Aorta (tissue), 5 donors: Measurements from ENCODE around the gene GNAL. TPM values are rescaled to one million over a fixed set of nuclear protein-coding genes. Genes with fewer than 3 reads are reported as not detected.

Source experiments
- ATAC-seq: fragments of 200-7000 bp; cut with Tn5 transposase; one replicate; pipeline ENCODE4 v1.9.1; 2022; ENCODE audit warnings: moderate library complexity; ENCODE audit not compliant: low FRiP score
- DNase-seq, 2 donors: peaks; one replicate each; pipeline ENCODE4 v3.0.0-alpha.2; 2020
- H3K27ac ChIP-seq, 2 donors: one replicate each; pipeline ENCODE4 v1.5.1; 2013; ENCODE audit warnings: low read length in 2 of 2, mild to moderate bottlenecking in 2 of 2, moderate library complexity in 2 of 2, control low read depth in 1 of 2, inconsistent platforms in 1 of 2, low read depth in 1 of 2
- H3K27me3 ChIP-seq, 2 donors: one replicate each; pipeline ENCODE4 v1.6.1; 2013; ENCODE audit warnings: control low read depth in 1 of 2, low read length in 1 of 2, mild to moderate bottlenecking in 1 of 2, moderate library complexity in 1 of 2; ENCODE audit not compliant: insufficient read depth in 2 of 2, control insufficient read depth in 1 of 2
- H3K36me3 ChIP-seq, 2 donors: one replicate each; pipeline ENCODE4 v1.6.1; 2013; ENCODE audit warnings: control low read depth in 1 of 2, low read length in 1 of 2, mild to moderate bottlenecking in 1 of 2; ENCODE audit not compliant: insufficient read depth in 2 of 2, control insufficient read depth in 1 of 2
- H3K4me1 ChIP-seq, 2 donors: one replicate each; pipeline ENCODE4 v1.6.1; 2013; ENCODE audit warnings: low read length in 2 of 2, control low read depth in 1 of 2, mild to moderate bottlenecking in 1 of 2, moderate library complexity in 1 of 2; ENCODE audit not compliant: insufficient read depth in 2 of 2, control insufficient read depth in 1 of 2
- H3K4me3 ChIP-seq, 2 donors: one replicate each; pipeline ENCODE4 v1.5.1; 2013; ENCODE audit warnings: low read length in 2 of 2, control low read depth in 1 of 2, mild to moderate bottlenecking in 1 of 2
- H3K9me3 ChIP-seq: one replicate; pipeline ENCODE4 v1.6.1; 2013; ENCODE audit warnings: mild to moderate bottlenecking, low read length; ENCODE audit not compliant: control insufficient read depth
- WGBS, 2 donors: extraction: QIAGEN DNeasy Blood & Tissue Kit; methylation state at CpG; one replicate each; pipeline ENCODE4 v1.1.7; 2013; 5-methylcytosine and 5-hydroxymethylcytosine counted together
- intact Hi-C, 2 donors: fragments of 100-400 bp; cut with DNase I; formaldehyde crosslinking; loops; one replicate each; pipeline versions ENCODE4 v1.14.2 to v1.15.0; 2022
- polyA plus RNA-seq, 2 donors: library from polyadenylated mRNA; stranded (reverse); fragments of 200-250 nt; gene quantifications; one replicate each; pipeline ENCODE4 v1.2.3, GENCODE V29; 2013
- total RNA-seq, 2 donors: library from RNA; stranded (reverse); fragmentation: NEBNext Ultra II Directional; extraction: Animal tissue kit (Norgen Biotek cat#: 25700); gene quantifications; one replicate each; pipeline ENCODE4 v1.2.1, GENCODE V29; 2021
- donor health status: healthy with polysubstance abuse.
- donor health status: Bipolar disorder and iron deficiency.
- donor health status: DM: no; HTN: no; CAD: no.
- donor health status: DM: no; HTN: no; CAD: no.
- donor health status: DM: yes; HTN: yes; CAD: no.

GNAL gene
- total and polyA plus RNA-seq, 4 donors = 2.0 to 15.5 (median 7.3) TPM

DNA sequence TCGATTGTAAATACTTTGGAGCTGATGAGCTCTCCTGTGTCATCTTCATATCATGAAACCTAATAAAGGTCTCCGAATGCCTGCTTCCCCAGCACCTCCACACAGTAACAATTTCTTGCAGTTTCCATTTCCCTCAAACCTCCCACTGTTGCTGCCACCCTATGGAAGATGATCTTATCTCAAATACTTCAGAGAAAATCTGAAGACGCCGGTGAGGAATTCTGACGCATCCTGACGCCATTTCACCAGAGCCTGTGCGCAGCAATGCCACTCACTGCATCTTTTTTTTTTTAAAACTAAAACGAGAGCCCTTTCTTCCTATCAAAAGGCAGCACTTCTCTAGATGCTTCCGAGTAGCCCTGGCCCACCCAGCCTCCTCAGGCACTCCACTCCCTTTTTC is 31.9 kb upstream of the GNAL start:
- Histone ChIP-seq H3K9me3 (no peaks in the 10 kb centered on the region), H3K27me3 (no peaks in the 10 kb centered on the region), H3K36me3 (no peaks in the 10 kb centered on the region), H3K4me3 (no peak overlapping the region), H3K27ac (no peak overlapping the region), H3K4me1 (no peaks in the 10 kb centered on the region)
- 81 to 86% methylated on average over 9 of the region's 9 CpGs for WGBS, 2 donors
- DNase-seq = no peak
- ATAC-seq = no peak
- intact Hi-C loops = loop anchor here in 1 of 2 donors (10.0 kb wide), 4 partner anchors 78 to 378 kb away; partner anchors contain the start of gene CHMP1B

DNA sequence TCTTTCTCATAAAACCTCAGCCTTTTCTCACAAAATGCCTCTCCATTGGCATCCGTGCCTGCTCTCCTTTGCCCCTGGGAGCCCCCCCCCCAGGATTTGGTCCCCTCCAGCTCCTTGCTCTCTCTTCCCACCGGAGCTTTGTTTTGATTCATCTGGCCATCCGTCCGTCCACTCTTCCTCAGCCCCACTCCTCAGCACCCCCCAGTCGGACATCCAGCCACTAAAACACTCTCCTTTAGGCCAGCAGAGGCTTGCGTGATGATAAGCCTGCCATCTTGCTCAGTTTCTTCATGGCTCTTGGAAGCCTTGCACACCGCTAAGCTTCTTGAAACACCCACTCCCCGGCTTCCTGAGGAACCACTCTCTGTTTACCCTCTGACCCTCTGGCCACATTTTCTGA is 31.5 kb upstream of the GNAL start:
- intact Hi-C loops = loop anchor here in 1 of 2 donors (10.0 kb wide), 4 partner anchors 77 to 377 kb away; partner anchors contain the start of gene CHMP1B

DNA sequence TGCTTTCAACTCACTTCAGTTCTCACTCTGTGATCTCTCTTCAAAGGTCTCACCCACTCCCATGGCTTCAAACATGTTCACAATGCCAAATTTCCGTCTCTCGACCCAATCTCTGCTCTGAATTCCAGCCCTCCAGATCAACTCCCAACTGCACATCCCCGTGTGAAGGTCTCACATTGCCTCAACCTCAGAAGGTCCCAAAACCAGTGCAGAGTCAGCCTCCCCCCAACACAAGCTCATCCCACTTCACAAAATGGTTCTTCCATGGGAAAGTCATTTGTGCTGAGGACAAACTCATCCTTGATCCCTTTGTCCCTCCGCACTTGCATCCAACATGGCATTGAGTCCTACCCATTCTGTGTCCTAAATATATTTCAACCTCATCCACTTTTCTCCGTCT is 31.0 kb upstream of the GNAL start:
- Histone ChIP-seq H3K27ac (no peak overlapping the region), H3K27me3 (no peaks in the 10 kb centered on the region)
- 82 to 83% methylated on average over 5 of the region's 5 CpGs for WGBS, 2 donors

More for the DNA sequence above, 31.5 kb upstream of the GNAL start:
- Histone ChIP-seq H3K36me3 (no peaks in the 10 kb centered on the region), H3K4me3 (no peak overlapping the region), H3K27ac (no peak overlapping the region), H3K4me1 (no peaks in the 10 kb centered on the region), H3K27me3 (no peaks in the 10 kb centered on the region), H3K9me3 (no peaks in the 10 kb centered on the region)
- WGBS, 2 donors = 74 to 83% methylated on average over 8 of the region's 8 CpGs
- no peak for DNase-seq
- ATAC-seq = no peak

DNA sequence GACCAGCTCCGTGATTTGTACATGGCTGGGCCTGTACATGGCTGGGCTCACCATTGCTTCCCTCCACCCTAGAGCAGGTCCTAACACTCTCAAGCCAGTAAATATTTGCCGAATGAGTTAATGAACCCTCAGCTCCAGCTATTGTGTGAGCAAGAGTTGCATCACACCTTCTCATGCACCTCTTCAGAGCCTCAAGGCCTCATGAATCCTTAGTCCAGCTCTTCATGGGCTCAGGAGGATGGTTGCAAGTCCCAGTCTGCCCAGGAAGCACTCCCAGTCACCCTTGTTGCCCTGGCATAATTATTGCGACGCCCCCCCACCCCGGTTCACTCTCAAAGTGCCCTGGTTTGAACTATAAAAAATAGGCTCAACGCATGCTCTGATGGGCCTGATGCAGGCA is 30.1 kb upstream of the GNAL start:
- Histone ChIP-seq H3K4me3 (no peak overlapping the region), H3K36me3 (no peaks in the 10 kb centered on the region), H3K27me3 (no peaks in the 10 kb centered on the region), H3K27ac (no peak overlapping the region), H3K4me1 (no peaks in the 10 kb centered on the region), H3K9me3 (no peaks in the 10 kb centered on the region)
- no peak for ATAC-seq
- 93 to 96% methylated on average over 6 of the region's 6 CpGs for WGBS, 2 donors
- intact Hi-C loops = loop anchor here in 1 of 2 donors (10.0 kb wide), 4 partner anchors 76 to 376 kb away; partner anchors contain the start of gene CHMP1B
- no peak for DNase-seq

More for the DNA sequence above, 31.0 kb upstream of the GNAL start:
- Histone ChIP-seq H3K4me3 (no peak overlapping the region), H3K36me3 (no peaks in the 10 kb centered on the region), H3K9me3 (no peaks in the 10 kb centered on the region), H3K4me1 (no peaks in the 10 kb centered on the region)
- intact Hi-C loops = loop anchor here in 1 of 2 donors (10.0 kb wide), 4 partner anchors 77 to 377 kb away; partner anchors contain the start of gene CHMP1B
- DNase-seq = no peak
- ATAC-seq = no peak

DNA sequence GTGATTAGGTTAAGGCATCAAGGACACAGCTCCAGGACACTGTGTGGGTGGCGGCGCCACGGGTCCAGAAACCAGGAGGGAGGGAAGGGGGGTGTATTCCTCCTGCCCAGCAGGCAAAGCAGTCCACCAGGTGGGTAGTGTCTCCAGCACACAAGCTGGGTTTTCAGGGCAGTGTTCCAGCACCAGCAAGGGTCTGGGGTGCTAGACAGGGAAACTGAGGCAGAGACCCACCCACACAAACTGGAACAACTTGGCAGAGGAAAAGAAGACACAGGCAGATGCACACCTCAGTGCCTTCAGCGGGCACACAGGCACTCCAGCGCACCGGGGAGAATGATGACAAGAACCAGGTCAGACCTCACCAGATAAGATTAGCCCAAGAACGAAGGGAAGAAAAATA is 28.4 kb upstream of the GNAL start:
- Histone ChIP-seq H3K36me3 (no peaks in the 10 kb centered on the region), H3K4me3 (no peak overlapping the region), H3K4me1 (no peaks in the 10 kb centered on the region), H3K27ac (no peak overlapping the region), H3K9me3 (no peaks in the 10 kb centered on the region), H3K27me3 (no peaks in the 10 kb centered on the region)
- DNase-seq (no peak), ATAC-seq (no peak)
- WGBS, 2 donors = 78 to 87% methylated on average over 7 of the region's 7 CpGs
- intact Hi-C loops = no loop called here

DNA sequence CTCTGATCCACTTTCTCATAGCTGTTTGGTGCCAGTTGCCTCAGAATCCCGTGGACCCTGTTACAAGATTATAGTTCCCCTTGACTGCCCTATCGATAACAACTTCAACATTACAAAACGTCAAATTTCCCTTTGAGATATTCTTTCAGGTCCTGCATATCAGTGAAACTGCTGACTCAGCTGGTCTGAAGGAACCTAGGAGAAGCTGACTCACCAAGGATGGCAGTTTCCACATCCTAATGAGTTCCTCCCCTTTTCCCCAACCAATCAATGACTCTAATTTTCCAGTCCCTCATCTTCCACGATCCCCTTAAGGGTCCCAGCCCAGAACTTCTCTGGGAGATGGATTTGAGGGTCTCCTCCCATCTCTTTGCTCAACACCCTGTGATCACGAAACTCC is 27.6 kb upstream of the GNAL start:
- no peaks in the 10 kb centered on the region for H3K4me1 ChIP-seq
- no peaks in the 10 kb centered on the region for H3K27me3 ChIP-seq
- no peak for DNase-seq
- intact Hi-C loops = no loop called here
- no peaks in the 10 kb centered on the region for H3K36me3 ChIP-seq
- no peak overlapping the region for H3K27ac ChIP-seq
- H3K4me3 ChIP-seq = no peak overlapping the region
- 74 to 76% methylated on average over 5 of the region's 5 CpGs for whole genome bisulfite sequencing, 2 donors
- no peaks in the 10 kb centered on the region for H3K9me3 ChIP-seq
- ATAC-seq = no peak

DNA sequence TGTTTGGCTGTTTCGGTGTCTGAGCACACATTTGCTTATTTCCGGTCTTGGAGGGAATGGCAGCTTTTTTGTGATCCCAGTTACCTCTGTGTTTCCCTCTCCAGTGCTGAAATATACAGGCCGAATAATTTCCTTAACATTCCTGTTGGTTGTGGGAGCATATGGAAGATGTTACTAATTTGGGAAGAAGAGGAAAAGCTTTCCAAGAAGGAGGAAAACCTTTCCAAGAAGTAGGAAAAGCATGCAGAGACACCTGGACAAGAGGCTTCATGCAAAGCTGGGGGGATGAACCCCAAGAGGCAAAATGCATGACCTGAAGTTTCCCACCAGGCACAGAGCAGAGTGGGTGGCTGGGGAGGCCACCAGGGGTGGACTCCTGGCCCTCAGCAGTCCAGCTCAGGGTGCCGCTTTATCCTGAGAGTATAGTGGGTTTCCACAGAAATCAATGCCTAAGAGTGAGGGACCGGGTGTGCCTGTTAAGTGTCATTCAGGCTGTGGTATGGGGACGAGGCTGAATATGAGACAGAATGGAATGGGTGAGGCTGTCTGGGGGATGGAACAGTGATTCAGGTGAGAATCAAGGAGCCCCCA is 25.5 kb upstream of the GNAL start:
- no peak for ATAC-seq
- H3K27ac ChIP-seq = no peak overlapping the region

DNA sequence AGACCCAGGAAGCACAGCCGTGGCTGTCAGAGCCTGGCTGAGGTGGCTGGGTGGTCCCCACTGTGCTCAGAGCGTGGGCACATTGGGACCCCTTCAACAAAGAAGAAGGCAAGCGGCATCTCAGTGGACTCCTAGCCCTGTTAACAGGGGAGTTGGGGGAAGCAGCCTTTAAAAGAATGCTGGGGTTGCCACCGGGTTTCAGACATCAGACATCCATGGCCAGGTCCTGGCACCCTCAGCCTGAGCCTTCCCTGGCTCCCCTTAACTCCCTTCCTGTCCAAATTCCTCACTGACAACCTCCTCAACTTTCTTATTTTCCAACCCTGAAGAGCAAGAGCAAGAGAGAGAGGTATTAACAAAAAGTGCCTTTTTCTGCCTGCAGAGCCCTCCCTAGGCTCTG is 24.8 kb upstream of the GNAL start:
- Histone ChIP-seq H3K27ac (no peak overlapping the region), H3K9me3 (no peaks in the 10 kb centered on the region), H3K27me3 (no peaks in the 10 kb centered on the region), H3K4me1 (no peaks in the 10 kb centered on the region), H3K4me3 (no peak overlapping the region), H3K36me3 (no peaks in the 10 kb centered on the region)
- DNase-seq = no peak
- intact Hi-C loops = no loop called here
- 84 to 86% methylated on average over 4 of the region's 4 CpGs for WGBS, 2 donors
- no peak for ATAC-seq

More for the DNA sequence above, 25.5 kb upstream of the GNAL start:
- Histone ChIP-seq H3K4me1 (no peaks in the 10 kb centered on the region), H3K4me3 (no peak overlapping the region), H3K36me3 (no peaks in the 10 kb centered on the region), H3K27me3 (no peaks in the 10 kb centered on the region), H3K9me3 (no peaks in the 10 kb centered on the region)
- 79% methylated on average over 6 of the region's 6 CpGs for WGBS, 2 donors
- DNase-seq = no peak
- intact Hi-C loops = no loop called here

DNA sequence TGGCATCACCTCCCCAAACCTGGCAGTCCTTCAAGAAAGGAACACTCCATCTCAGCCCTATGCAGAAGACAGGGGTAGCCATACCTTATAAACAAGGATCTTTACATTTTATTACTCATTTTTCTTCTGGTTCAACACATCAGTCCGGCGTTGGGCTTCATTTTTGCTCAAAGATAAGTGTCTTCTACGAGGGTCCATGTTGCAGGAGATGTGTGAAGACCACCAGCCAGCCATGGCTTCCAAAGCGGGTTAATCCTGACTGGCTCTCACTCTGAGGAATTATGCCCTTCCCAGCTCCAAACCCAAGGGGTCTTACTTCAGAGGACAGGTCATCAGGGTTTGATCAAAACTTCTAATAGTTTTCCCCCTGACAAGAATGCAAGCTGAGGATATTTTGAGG is 23.9 kb upstream of the GNAL start:
- Histone ChIP-seq H3K4me1 (no peaks in the 10 kb centered on the region), H3K4me3 (no peak overlapping the region), H3K9me3 (no peaks in the 10 kb centered on the region), H3K27ac (no peak overlapping the region), H3K36me3 (no peaks in the 10 kb centered on the region), H3K27me3 (no peaks in the 10 kb centered on the region)
- 77 to 86% methylated on average over 4 of the region's 4 CpGs for WGBS, 2 donors
- no peak for ATAC-seq
- intact Hi-C loops = no loop called here
- no peak for DNase-seq
